HG03045 (cell line): ENCODE results near the gene GRIA4.
"Not testable (repeated sequence)": the region's sequence is repeated elsewhere in the genome, so short reads cannot be mapped to it uniquely, and the experiment has no call there.

Experiments
- ATAC-seq: cut with Tn5 transposase; IDR thresholded peaks from one replicate; pipeline ENCODE4 v1.9.1; 2021; ENCODE audit warnings: mild to moderate bottlenecking, moderate library complexity; ENCODE audit not compliant: unreplicated experiment

The GRIA4 gene

GRCh38 chr11:105986554-105986953 lies 376.7 kb downstream of the GRIA4 start:
- ATAC-seq: no peak

GRCh38 chr11:105988197-105988596 lies 378.3 kb downstream of the GRIA4 start:
- ATAC-seq: no peak

- no peak for ATAC-seq
Observed at GRCh38 chr11:105989124-105989523, 379.3 kb downstream of the GRIA4 start.

GRCh38 chr11:105991888-105992287 lies 382.0 kb downstream of the GRIA4 start:
- no peak for ATAC-seq

- no peak for ATAC-seq
Observed at GRCh38 chr11:106001304-106002012, 391.6 kb downstream of the GRIA4 start.

GRCh38 chr11:106003094-106003493 lies 393.2 kb downstream of the GRIA4 start:
- not testable (repeated sequence) for ATAC-seq

GRCh38 chr11:106011481-106011880 lies 401.6 kb downstream of the GRIA4 start:
- ATAC-seq: no peak

- ATAC-seq: no peak
Observed at GRCh38 chr11:106012744-106013143, 402.9 kb downstream of the GRIA4 start.

- no peak for ATAC-seq
Observed at GRCh38 chr11:106014035-106014434, 404.2 kb downstream of the GRIA4 start.

GRCh38 chr11:106014620-106015019 lies 404.7 kb downstream of the GRIA4 start:
- ATAC-seq: no peak

GRCh38 chr11:106015066-106015465 lies 405.2 kb downstream of the GRIA4 start:
- no peak for ATAC-seq

- ATAC-seq: no peak
Observed at GRCh38 chr11:106017093-106017492, 407.2 kb downstream of the GRIA4 start.

- peak; percentile 7 for ATAC-seq
Observed at GRCh38 chr11:106021181-106021966, 411.5 kb downstream of the GRIA4 start.

- ATAC-seq: peak; percentile 99
Observed at GRCh38 chr11:106021967-106022794, 412.3 kb downstream of the GRIA4 start, which contains the start of gene MSANTD4. MSANTD4 (minus strand) TSS chr11:106022240; CDS start chr11:106010917, 11,323 bp downstream.

- no peak for ATAC-seq
Observed at GRCh38 chr11:106022795-106023275, 413.0 kb downstream of the GRIA4 start.

GRCh38 chr11:106030609-106031008 lies 420.7 kb downstream of the GRIA4 start:
- ATAC-seq: no peak

- no peak for ATAC-seq
Observed at GRCh38 chr11:106031202-106031810, 421.4 kb downstream of the GRIA4 start.
